Stimulated activated CD4-positive, alpha-beta T cell treated with anti-CD3 and anti-CD28 coated beads, Interleukin-15, amount 100 ng/mL, for 48 hours (primary cell): ENCODE measurements around the gene PNLIPRP3.

Source experiments
- DNase-seq, 2 donors: peaks; one replicate each; pipeline ENCODE4 v3.0.0-alpha.2; 2020; ENCODE audit warnings: low read depth in 2 of 2

The PNLIPRP3 gene

GRCh38 chr10:116450861-116451260, 23.2 kb downstream of the PNLIPRP3 start:
- DNase-seq: no peak

- no peak for DNase-seq
Observed at GRCh38 chr10:116451711-116452337, 24.2 kb downstream of the PNLIPRP3 start.

DNA sequence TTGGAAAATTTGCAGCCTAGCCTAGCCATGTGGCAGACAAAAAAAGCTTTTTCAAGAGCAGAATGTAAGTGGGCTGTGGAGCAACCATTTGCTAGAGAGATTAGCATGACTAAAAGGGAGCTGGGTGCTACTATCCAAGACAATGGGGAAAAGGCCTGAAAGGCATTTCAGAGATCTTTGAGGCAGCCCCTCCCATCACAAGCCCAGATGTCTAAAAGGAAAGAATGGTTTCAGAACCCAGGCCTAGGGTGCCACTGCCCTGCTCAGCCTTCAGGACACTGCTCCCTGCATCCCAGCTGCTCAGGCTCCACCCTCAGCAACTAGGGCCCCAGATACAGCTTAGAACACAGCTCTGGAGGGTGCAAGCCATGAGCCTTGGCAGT, 24.7 kb downstream of the PNLIPRP3 start:
- no peak for DNase-seq

- no peak for DNase-seq
Observed at GRCh38 chr10:116457488-116457887, 29.8 kb downstream of the PNLIPRP3 start.

GRCh38 chr10:116460219-116460618, 32.6 kb downstream of the PNLIPRP3 start:
- DNase-seq: no peak

DNA sequence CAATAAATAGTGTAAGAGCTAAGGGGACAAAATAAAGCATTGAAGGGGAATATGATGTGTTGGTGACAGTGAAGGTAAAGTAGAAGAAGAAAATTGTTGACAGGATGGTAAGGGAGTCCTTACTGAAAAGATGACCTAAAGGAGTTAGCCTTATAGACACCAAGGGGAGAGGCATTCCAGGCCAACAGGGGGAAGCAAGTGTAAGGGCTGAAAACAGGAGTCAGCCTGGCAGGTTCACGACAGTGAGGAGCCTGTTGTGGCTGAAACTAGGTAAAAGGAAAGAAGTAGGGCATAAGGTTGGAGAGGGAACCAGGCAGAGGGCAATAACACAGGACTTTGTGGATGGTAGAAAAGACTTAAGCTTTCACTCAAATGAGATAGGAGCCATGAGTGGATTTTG, 34.0 kb downstream of the PNLIPRP3 start:
- DNase-seq: no peak

GRCh38 chr10:116464257-116464656, 36.6 kb downstream of the PNLIPRP3 start:
- DNase-seq: no peak

- DNase-seq: no peak
Observed at GRCh38 chr10:116465546-116465945, 37.9 kb downstream of the PNLIPRP3 start.

DNA sequence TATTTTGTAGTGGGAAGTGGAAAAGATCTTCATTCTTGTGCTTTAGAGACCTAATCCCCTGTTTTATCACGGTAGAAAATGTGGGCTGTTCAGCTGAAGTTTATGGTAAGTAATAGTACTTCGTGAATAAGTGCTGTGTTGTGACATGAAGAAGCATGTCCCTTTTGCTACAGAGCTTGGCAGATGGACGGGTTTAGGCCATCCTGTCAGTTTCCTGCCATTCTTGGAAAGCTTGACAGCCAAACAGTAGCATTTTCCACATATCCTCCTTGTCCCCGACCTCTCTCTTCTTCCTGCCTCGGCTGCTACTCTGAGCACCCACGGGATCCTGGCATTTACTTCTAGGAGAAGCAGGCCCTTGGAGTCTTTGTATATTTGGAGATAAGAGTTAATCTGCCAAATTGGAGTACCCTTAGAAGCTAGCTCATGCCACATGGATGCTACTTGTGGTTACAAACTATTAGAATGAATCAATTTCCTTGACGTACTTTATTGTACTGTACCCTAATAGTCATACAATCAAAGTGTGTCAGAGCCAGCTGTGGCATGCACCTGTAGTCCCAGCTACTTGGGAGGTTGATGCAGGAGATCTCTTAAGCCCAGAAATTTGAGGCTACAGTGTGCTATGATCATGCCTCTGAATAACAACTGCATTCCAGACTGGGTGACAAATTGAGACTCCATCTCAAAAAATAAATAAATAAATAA, 39.2 kb downstream of the PNLIPRP3 start:
- DNase-seq: no peak

- DNase-seq: no peak
Observed at GRCh38 chr10:116469437-116469836, 41.8 kb downstream of the PNLIPRP3 start.

DNA sequence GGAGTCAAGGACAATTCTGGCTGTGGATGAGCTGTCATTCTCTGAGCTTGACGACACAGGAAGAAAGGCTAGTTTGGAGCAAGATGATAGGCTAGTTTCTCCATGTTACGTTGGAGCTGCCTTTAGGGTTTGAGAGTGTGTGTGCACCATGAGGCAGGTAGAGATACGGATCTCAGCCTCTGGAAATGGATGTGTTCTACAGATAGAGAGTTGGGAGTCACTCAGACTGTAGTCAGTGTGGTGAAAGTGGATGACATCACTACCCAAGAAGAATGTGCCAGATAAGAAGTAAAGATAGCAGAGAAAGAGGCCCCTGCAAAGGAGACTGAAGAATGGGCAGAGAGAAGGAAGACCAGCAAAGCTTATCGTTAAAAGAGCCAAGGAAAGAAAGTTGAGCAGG, 42.4 kb downstream of the PNLIPRP3 start:
- DNase-seq: no peak

GRCh38 chr10:116470768-116471415, 43.2 kb downstream of the PNLIPRP3 start:
- no peak for DNase-seq

- DNase-seq: no peak
Observed at GRCh38 chr10:116472891-116473290, 45.2 kb downstream of the PNLIPRP3 start.

- no peak for DNase-seq
Observed at GRCh38 chr10:116475866-116476265, 48.2 kb downstream of the PNLIPRP3 start.

- DNase-seq: no peak
Observed at GRCh38 chr10:116476461-116476860, 48.8 kb downstream of the PNLIPRP3 start.

- DNase-seq: no peak
Observed at GRCh38 chr10:116477986-116478664, 50.5 kb downstream of the PNLIPRP3 start.

DNA sequence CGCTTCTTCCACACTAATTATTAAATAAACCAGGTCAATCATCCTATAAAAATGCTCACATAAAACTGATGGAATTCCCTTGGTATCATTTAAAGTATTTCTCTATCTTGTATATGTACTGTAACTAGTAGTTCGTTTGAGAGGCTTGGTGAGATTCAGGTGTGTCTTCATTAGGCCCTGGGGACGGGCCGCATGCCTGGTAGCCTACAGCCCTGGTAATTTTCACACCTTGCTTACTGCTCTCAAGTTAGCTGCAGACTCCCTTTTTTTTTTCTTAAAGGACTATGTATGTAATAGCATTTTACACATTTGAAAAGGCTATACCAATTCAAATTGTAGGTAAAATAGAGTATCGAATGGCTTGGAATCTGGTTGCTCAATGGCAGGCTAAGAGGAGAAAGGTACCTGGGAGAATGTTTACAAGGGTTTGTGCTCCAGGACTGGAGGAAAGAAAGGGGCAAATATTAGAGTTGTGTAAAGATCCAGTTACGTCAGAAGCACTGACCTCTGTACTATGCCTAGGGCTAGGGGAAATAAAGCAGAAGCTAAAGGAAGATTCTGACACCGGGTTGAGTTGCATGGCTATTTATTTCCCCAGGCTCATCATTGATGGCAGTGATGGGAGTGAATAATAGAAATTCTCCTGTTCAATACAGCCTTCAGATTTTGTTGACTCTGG, 59.3 kb downstream of the PNLIPRP3 start:
- DNase-seq: no peak

DNA sequence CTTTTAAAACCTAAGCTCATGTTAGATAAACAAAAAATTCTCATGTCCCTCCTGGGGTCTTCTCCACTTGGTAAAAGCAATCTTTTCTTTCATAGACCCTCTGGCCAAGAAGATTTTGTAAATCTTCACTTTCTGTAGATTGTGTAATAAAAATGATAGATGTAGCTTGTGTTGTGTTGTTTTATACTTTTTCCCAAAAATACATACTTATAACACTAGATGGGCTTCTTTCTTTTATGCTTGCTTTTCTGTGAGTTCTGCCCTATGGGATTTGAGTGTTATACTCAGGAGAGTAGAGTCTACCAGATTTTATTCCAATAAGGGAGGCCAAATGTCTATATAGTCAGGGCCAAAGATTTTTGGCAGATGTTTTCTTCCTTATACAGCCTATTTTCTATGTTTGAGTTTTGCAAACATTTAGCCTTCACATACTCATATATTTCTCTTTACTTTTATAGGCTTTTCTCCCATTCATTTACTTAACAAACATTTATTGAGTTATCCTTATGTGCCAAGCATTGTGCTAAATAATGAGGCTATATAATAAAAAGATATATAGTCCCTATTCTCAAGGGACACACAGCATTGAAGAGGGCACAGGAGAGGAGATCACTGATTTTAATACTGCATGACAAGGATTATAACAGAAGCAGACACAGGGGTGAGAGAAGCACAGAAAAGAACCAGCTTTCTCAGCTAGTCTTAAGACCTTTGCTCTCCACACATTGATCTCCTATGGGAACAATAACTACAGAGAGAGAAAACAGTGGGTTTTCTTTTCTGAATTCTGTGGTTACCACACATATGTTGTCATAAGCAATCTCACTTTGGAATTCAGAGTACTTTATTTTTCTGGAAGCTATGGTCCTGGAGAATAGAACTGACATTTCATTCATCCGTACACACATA, 60.1 kb downstream of the PNLIPRP3 start:
- no peak for DNase-seq

DNA sequence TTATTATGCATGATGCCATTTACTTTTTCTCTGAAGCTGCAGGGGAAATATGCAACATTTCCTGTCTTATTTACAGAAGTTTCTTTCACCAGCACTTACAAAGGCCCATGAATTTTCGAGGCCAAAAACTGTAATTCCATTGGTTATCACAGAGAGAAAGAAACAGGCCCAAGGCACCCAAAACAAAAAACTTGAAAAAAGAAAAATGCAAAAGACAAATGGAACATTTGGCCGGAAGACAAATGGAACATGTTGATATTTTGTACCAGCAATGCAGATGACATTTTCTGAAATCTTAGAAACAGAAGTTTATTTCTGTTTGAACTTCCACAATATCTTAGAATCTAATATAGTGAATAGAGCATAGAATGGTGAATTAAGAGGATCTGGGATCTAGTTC, 61.8 kb downstream of the PNLIPRP3 start:
- DNase-seq: no peak

- no peak for DNase-seq
Observed at GRCh38 chr10:116490028-116490662, 62.5 kb downstream of the PNLIPRP3 start.
